K562 (cell line): Measurements from ENCODE around the gene RPS10. TPM values are rescaled to one million over a fixed set of nuclear protein-coding genes. Genes with fewer than 3 reads are reported as not detected.

ENCODE experiments used
- ATAC-seq: fragments of 200-7000 bp; cut with Tn5 transposase; 3 replicates; pipeline ENCODE4 v1.9.1; 2020; ENCODE audit warnings: moderate library complexity
- BruUV-seq: library from RNA; stranded (reverse); fragments of 400-500 nt; replicated peaks from 2 replicates; lab custom pipeline; 2021; lab: Mats Ljungman, UMichigan
- CTCF ChIA-PET: fragments of 300-600 bp; formaldehyde crosslinking; extraction: SDS; loops from one replicate; lab custom pipeline; 2021; ENCODE audit warnings: low intra/inter-chr PET ratio; lab: Yijun Ruan, JAX
- POLR2A ChIA-PET: fragments of 300-600, 350-650 bp; sonication (Branson Sonifier 250); formaldehyde crosslinking; extraction: SDS; loops from one replicate; lab custom pipeline; 2021; ENCODE audit warnings: antibody characterized with exemption, inconsistent platforms; lab: Yijun Ruan, JAX
- DNase-seq, 4 experiments: peaks; one replicate each; pipeline versions ENCODE4 v3.0.0 to v3.0.0-alpha.2; 2011 to 2018; ENCODE audit warnings: low spot score in 3 of 4, mixed read lengths in 3 of 4; ENCODE audit errors: extremely low read depth in 1 of 4
- FAIRE-seq: peaks from 2 replicates; lab custom pipeline; 2011; peaks lifted over from hg19 to GRCh38; lab: Jason Lieb, UNC
- H2AFZ ChIP-seq: 2 replicates; pipeline ENCODE4 v1.6.0; 2011; ENCODE audit warnings: low read depth, low read length, control low read depth, inconsistent platforms
- H3K27ac ChIP-seq: fragments of 200-600 bp; 3 replicates; pipeline ENCODE4 v1.8.0; 2011; ENCODE audit warnings: low read depth, mild to moderate bottlenecking, control low read depth, inconsistent platforms, low read length, moderate library complexity, mixed read lengths; ENCODE audit errors: extremely low read depth
- H3K27me3 ChIP-seq, 2 experiments: fragments of 300-600 bp in 1 of 2; 2 replicates in 1 of 2; 3 replicates in 1 of 2; pipeline versions ENCODE4 v1.6.0 to v1.8.0; 2011; ENCODE audit warnings: inconsistent platforms in 2 of 2, low read length in 2 of 2, mild to moderate bottlenecking in 1 of 2, mixed read lengths in 1 of 2, moderate library complexity in 1 of 2; ENCODE audit not compliant: control insufficient read depth in 2 of 2, insufficient read depth in 2 of 2
- H3K36me3 ChIP-seq: fragments of 300-600 bp; 3 replicates; pipeline ENCODE4 v1.8.0; 2011; ENCODE audit warnings: mild to moderate bottlenecking, low read length, inconsistent platforms; ENCODE audit not compliant: control insufficient read depth, insufficient read depth
- H3K4me1 ChIP-seq, 2 experiments: fragments of 200-600 bp in 1 of 2; replicated peaks in 1 of 2; 2 replicates in 1 of 2; 3 replicates in 1 of 2; pipeline versions ENCODE4 v1.5.1 to v1.8.0; 2011; ENCODE audit warnings: inconsistent platforms in 2 of 2, low read length in 2 of 2, mild to moderate bottlenecking in 1 of 2, mixed read lengths in 1 of 2, moderate library complexity in 1 of 2; ENCODE audit not compliant: control insufficient read depth in 2 of 2, insufficient read depth in 2 of 2
- H3K4me2 ChIP-seq: 2 replicates; pipeline ENCODE4 v1.6.1; 2011; ENCODE audit warnings: low read length, control low read depth, inconsistent platforms, mixed read lengths; ENCODE audit not compliant: insufficient read depth
- H3K4me3 ChIP-seq: fragments of 200-600 bp; sonication (generic), shearing (Covaris generic); 2 replicates; pipeline ENCODE4 v1.5.1; 2016; ENCODE audit warnings: control low read depth, inconsistent platforms
- H3K79me2 ChIP-seq: fragments of 200-600 bp; 3 replicates; pipeline ENCODE4 v1.8.0; 2011; ENCODE audit warnings: low read length, inconsistent platforms; ENCODE audit not compliant: control insufficient read depth, insufficient read depth
- H3K9ac ChIP-seq, 2 experiments: 2 replicates each; pipeline versions ENCODE4 v1.6.0 to v1.6.1; 2011; ENCODE audit warnings: low read depth in 2 of 2, low read length in 2 of 2, control low read depth in 1 of 2, inconsistent platforms in 1 of 2, mild to moderate bottlenecking in 1 of 2, mixed read lengths in 1 of 2; ENCODE audit not compliant: insufficient read depth in 1 of 2
- H3K9me1 ChIP-seq: one replicate; pipeline ENCODE4 v1.6.0; 2011; ENCODE audit warnings: inconsistent platforms, mild to moderate bottlenecking, low read length, moderate library complexity; ENCODE audit not compliant: control insufficient read depth, insufficient read depth
- H3K9me3 ChIP-seq: replicated peaks from 2 replicates; pipeline ENCODE4 v1.5.1; 2011; ENCODE audit warnings: low read depth, low read length, inconsistent platforms; ENCODE audit not compliant: control insufficient read depth, insufficient read depth
- H4K20me1 ChIP-seq: replicated peaks from 2 replicates; pipeline ENCODE4 v1.6.1; 2011; ENCODE audit warnings: low read length, inconsistent platforms, mixed read lengths; ENCODE audit not compliant: control insufficient read depth, insufficient read depth
- ELK1 ChIP-seq: sonication (generic); formaldehyde crosslinking; IDR thresholded peaks from 2 replicates; pipeline ENCODE4 v1.8.1; 2022; ENCODE audit warnings: missing genetic modification reagents
- GATA2 ChIP-seq: sonication (generic); formaldehyde crosslinking; IDR thresholded peaks from 2 replicates; pipeline ENCODE4 v1.4.0; 2020; ENCODE audit warnings: mild to moderate bottlenecking, missing genetic modification reagents
- HMG20A ChIP-seq: fragments of 450-650 bp; formaldehyde crosslinking; conservative IDR thresholded peaks from 2 replicates; pipeline ENCODE4 v1.4.0; 2020; ENCODE audit warnings: mild to moderate bottlenecking, mixed read lengths
- MAZ ChIP-seq, 2 experiments: fragments of 450-650 bp in 1 of 2; sonication (generic) in 1 of 2; formaldehyde crosslinking; IDR thresholded peaks in 1 of 2; conservative IDR thresholded peaks in 1 of 2; 2 replicates each; pipeline versions ENCODE4 v1.4.0 to v1.5.0; 2020; ENCODE audit warnings: mild to moderate bottlenecking in 1 of 2, missing genetic modification reagents in 1 of 2
- ZNF184 ChIP-seq: sonication (generic); formaldehyde crosslinking; IDR thresholded peaks from 2 replicates; pipeline ENCODE4 v1.5.0; 2020; ENCODE audit warnings: missing genetic modification reagents
- ZNF3 ChIP-seq: fragments of 250-450 bp; sonication (Bioruptor Pico); IDR thresholded peaks from 2 replicates; pipeline ENCODE4 v1.5.0; 2021; ENCODE audit warnings: mild to moderate bottlenecking, moderate library complexity
- ZNF445 ChIP-seq: fragments of 250-450 bp; sonication (Bioruptor Pico); IDR thresholded peaks from 2 replicates; pipeline ENCODE4 v1.4.0; 2020; ENCODE audit warnings: low read depth, mild to moderate bottlenecking, moderate library complexity
- ZNF764 ChIP-seq: fragments of 250-450 bp; sonication (Bioruptor Pico); IDR thresholded peaks from 2 replicates; pipeline ENCODE4 v1.4.0; 2020; ENCODE audit warnings: low read depth, mild to moderate bottlenecking, moderate library complexity
- ZNF780A ChIP-seq: fragments of 250-450 bp; sonication (Bioruptor Pico); IDR thresholded peaks from 2 replicates; pipeline ENCODE4 v1.5.0; 2021; ENCODE audit warnings: mild to moderate bottlenecking
- WGBS: fragments of 100-300 bp; shearing (Covaris generic); methylation state at CpG from one replicate; pipeline ENCODE4 v1.1.6; 2016; ENCODE audit warnings: low coverage, mixed read lengths; ENCODE audit not compliant: insufficient coverage; ENCODE audit errors: missing lambda C conversion rate; 5-methylcytosine and 5-hydroxymethylcytosine counted together
- in situ Hi-C: fragments of 300-500 bp; cut with MboI; formaldehyde crosslinking; loops from 4 replicates; pipeline ENCODE4 v1.15.0; 2018; ENCODE audit warnings: inconsistent platforms, mixed read lengths
- intact Hi-C: fragments of 100-400 bp; cut with micrococcal nuclease; formaldehyde crosslinking; loops from 2 replicates; pipeline ENCODE4 v1.14.2; 2022
- polyA plus RNA-seq, 8 experiments: library from polyadenylated mRNA; depleted of rRNA in 4 of 8; stranded (reverse) in 5 of 8; unstranded in 3 of 8; fragments of >200 nt; fragmentation: Nextera tagmentation in 2 of 8; fragmentation: Illumina TruSeq in 1 of 8; extraction: Ambion mirVana in 2 of 8; extraction: Trizol in 1 of 8; gene quantifications; 2 replicates each; pipeline versions ENCODE4 v1.2.1 to v1.2.3, GENCODE V29; 2011 to 2014; ENCODE audit warnings: inconsistent platforms in 1 of 8, missing spikeins in 1 of 8
- total RNA-seq, 7 experiments: library from RNA; depleted of rRNA in 6 of 7; stranded (reverse); fragments of >200 nt in 6 of 7; fragmentation: Illumina TruSeq in 2 of 7; extraction: Trizol in 2 of 7; gene quantifications; 2 replicates each; pipeline versions ENCODE4 v1.2.1 to v1.2.3, GENCODE V29; 2011 to 2021; ENCODE audit warnings: low replicate concordance in 1 of 7

The RPS10 gene
- total and polyA plus RNA-seq, 9 of the 15 experiments (the other 6 are each of a cell fraction or from before 2014, with no cell fraction given), result 2,680 to 5,251 (median 3,876) TPM

GRCh38 chr6:34414999-34415858 lies 10.6 kb downstream of the RPS10 start (continued):
- TF ChIP-seq ELK1 (CRISPR knock-in tag), result no peak
- TF ChIP-seq ZNF764 (CRISPR knock-in tag), result no peak
- peak in 1 of 2 experiments; percentile 61; a peak in 2 of 4 replicates for TF ChIP-seq MAZ (CRISPR knock-in tag; conservative IDR thresholded peaks at IDR 0.05 in 1 of 2, IDR thresholded peaks at IDR 0.05 in 1 of 2)
- TF ChIP-seq, all 486 proteins: peak for 40

GRCh38 chr6:34412643-34413214 lies 13.1 kb downstream of the RPS10 start:
- FAIRE-seq (no peak), ATAC-seq (no peak), DNase-seq (no peak)
- H3K9ac ChIP-seq, result no peak overlapping the region
- peaks cover 15% of the 10 kb centered on the region for H4K20me1 ChIP-seq
- BruUV-seq, result no TSS peak
- no peak overlapping the region for H3K27ac ChIP-seq
- POLR2A ChIA-PET, result interaction anchor here (0.6 to 4.9 kb wide), 3 partner anchors 93 to 217 kb away, joined by 3 to 67 read pairs (median 3); partner anchors contain the start of gene SMIM29
- H3K4me1 ChIP-seq, result no peaks in the 10 kb centered on the region
- CTCF ChIA-PET, result no interaction called here
- WGBS, result 83% methylated on average over 5 of the region's 5 CpGs
- H3K79me2 ChIP-seq, result no peaks in the 10 kb centered on the region
- no peak overlapping the region for H3K4me2 ChIP-seq
- intact Hi-C loops, result no loop called here
- in situ Hi-C loops, result loop anchor here (5.0 kb wide), 1 partner anchor 165 kb away; the partner anchor contains the start of gene SMIM29
- no peaks in the 10 kb centered on the region for H3K9me3 ChIP-seq
- H3K4me3 ChIP-seq, result no peak overlapping the region
- H3K36me3 ChIP-seq, result peaks cover 37% of the 10 kb centered on the region
- no peaks in the 10 kb centered on the region for H3K27me3 ChIP-seq
- no peak overlapping the region for H2AFZ ChIP-seq
- TF ChIP-seq ZNF184 (CRISPR knock-in tag) (0 out of 2 replicates have a peak, but pooled peaks have one; percentile 35), GATA2 (CRISPR knock-in tag) (no peak), ZNF445 (CRISPR knock-in tag) (no peak), ZNF780A (CRISPR knock-in tag) (no peak), ZNF3 (no peak), HMG20A (CRISPR knock-in tag) (no peak)
- no peaks in the 10 kb centered on the region for H3K9me1 ChIP-seq
